Esophagus squamous epithelium (tissue), 4 donors: ENCODE results near the gene TOR1AIP1.

Source experiments
- POLR2A ChIP-seq, 4 donors: fragments of 450-650 bp; IDR thresholded peaks; one replicate each; pipeline ENCODE4 v1.6.1; 2017; ENCODE audit warnings: antibody characterized with exemption in 4 of 4, mild to moderate bottlenecking in 4 of 4, moderate library complexity in 3 of 4
- TF ChIP-seq, protein P1 (sequence below), 6 experiments: fragments of 450-650 bp in 4 of 6; fragments of 200-600 bp in 2 of 6; sonication (generic) in 2 of 6; IDR thresholded peaks; one replicate each; pipeline ENCODE4 v1.5.1; 2016 to 2019; ENCODE audit warnings: antibody characterized with exemption in 6 of 6, mild to moderate bottlenecking in 4 of 6, moderate library complexity in 4 of 6

DNA sequence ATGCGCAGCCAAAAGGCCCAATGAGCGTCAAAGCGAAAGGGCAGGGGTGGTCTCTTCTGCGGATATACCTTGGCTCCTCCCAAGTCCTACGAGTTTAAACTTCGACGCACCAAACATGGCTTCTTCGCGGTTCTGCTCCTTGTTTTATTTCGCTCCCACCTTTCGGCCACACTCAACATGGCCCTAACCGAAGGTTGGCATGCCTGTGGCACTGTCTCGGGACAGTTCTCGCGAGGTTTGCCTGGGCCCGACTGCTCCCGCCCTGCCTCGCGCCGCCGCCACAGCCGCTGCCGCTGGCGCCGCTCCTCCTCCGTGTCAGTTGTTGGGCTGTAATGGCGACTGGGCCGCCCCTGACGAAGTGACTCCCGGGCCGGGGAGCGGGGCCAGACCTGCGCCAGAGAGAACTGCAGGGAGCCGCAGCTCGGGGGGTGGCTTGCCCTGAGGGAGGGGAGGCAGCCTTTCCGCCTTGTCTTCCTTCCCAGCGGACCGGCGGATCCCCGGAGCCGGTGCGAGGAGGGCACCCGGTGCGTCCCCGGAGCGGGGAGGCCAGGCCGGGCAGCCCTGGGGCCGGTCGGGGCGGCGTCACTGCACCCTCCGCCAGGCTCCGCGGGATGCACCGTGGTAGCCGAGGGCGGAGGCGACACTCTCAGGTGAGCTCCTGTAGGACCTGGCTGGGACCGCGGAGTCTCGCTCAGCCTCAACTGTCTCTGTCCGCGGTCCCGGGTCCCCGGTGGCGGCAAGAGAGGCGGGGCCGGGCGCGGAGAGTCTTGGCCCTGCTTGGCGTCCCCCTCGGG lies 72.6 kb downstream of the TOR1AIP1 start, which contains the start of gene CEP350:
- TF ChIP-seq, protein P1, sequence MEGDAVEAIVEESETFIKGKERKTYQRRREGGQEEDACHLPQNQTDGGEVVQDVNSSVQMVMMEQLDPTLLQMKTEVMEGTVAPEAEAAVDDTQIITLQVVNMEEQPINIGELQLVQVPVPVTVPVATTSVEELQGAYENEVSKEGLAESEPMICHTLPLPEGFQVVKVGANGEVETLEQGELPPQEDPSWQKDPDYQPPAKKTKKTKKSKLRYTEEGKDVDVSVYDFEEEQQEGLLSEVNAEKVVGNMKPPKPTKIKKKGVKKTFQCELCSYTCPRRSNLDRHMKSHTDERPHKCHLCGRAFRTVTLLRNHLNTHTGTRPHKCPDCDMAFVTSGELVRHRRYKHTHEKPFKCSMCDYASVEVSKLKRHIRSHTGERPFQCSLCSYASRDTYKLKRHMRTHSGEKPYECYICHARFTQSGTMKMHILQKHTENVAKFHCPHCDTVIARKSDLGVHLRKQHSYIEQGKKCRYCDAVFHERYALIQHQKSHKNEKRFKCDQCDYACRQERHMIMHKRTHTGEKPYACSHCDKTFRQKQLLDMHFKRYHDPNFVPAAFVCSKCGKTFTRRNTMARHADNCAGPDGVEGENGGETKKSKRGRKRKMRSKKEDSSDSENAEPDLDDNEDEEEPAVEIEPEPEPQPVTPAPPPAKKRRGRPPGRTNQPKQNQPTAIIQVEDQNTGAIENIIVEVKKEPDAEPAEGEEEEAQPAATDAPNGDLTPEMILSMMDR (IDR thresholded peaks at IDR 0.05) = peak in 1 of 6 experiments; percentile 17
- peak in 3 of 4 donors; percentile 52 to 92 (median 73) for TF ChIP-seq POLR2A (IDR thresholded peaks at IDR 0.05)
